ENCODE results near the gene OXCT2.

Gene OXCT2

DNA sequence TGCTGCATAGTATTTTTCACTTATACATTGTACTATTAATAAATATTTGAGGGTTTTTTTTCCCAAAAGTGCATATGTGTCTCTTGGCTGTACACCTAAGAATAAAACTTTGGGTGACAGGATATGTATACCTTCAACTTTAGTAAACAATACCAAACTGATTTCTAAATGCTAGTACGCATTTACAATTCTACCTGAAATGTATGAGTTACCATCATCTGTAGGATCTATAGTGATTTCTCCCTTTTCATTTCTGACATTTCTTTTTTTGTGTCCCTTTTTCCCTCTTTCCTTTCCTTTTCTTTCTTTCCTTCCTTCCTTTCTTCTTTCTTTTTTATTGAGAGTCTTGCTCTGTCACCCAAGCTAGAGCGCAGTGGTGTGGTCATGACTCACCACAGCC, 34.2 kb upstream of the OXCT2 start:
- TF ChIP-seq, protein P1, sequence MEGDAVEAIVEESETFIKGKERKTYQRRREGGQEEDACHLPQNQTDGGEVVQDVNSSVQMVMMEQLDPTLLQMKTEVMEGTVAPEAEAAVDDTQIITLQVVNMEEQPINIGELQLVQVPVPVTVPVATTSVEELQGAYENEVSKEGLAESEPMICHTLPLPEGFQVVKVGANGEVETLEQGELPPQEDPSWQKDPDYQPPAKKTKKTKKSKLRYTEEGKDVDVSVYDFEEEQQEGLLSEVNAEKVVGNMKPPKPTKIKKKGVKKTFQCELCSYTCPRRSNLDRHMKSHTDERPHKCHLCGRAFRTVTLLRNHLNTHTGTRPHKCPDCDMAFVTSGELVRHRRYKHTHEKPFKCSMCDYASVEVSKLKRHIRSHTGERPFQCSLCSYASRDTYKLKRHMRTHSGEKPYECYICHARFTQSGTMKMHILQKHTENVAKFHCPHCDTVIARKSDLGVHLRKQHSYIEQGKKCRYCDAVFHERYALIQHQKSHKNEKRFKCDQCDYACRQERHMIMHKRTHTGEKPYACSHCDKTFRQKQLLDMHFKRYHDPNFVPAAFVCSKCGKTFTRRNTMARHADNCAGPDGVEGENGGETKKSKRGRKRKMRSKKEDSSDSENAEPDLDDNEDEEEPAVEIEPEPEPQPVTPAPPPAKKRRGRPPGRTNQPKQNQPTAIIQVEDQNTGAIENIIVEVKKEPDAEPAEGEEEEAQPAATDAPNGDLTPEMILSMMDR (IDR thresholded peaks at IDR 0.05; ENCODE audit: insufficient read depth, low read depth, low read length, missing control alignments) = no peak
- no peak for DNase-seq (ENCODE audit: low read depth)
- H3K4me3 ChIP-seq (ENCODE audit: low read depth, low read length) = no peak overlapping the region

DNA sequence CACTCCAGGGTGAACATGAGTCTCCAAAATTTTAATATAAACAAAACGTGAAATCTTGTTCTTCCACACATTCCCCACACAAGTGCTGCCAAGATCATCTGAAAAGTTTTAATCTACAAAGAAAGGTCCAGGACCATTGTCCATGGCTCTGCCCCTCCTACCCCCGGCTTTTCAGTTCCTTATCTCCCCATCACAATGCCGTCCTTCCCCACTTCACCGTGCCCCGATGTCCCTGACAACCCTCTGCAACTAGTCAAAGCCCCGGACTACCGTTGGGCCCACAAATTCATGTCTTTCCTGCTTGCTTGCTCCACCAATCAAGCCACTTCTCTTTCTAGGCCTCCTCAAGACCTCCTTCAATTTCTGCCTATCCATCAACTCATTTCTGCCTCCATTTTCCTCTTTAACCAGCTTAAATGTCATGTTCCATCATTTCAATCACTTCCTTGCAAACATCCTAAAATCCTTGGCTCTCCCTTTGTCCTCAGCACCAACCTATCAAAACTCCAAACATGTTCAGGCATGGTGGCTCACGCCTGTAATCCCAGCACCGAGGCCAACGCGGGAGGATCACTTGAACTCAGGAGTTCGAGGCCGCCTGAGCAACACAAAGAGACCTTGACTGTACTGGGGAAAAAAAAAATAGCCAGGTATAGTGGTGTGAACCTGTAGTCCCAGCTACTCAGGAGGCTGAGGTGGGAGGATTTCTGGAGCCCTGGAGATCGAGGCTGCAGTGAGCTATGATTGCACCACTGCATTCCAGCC, 31.5 kb upstream of the OXCT2 start:
- H3K4me3 ChIP-seq (ENCODE audit: low read depth, low read length) = no peak overlapping the region
- TF ChIP-seq, protein P1 (IDR thresholded peaks at IDR 0.05; ENCODE audit: insufficient read depth, low read depth, low read length, missing control alignments) = no peak
- no peak for DNase-seq (ENCODE audit: low read depth)

DNA sequence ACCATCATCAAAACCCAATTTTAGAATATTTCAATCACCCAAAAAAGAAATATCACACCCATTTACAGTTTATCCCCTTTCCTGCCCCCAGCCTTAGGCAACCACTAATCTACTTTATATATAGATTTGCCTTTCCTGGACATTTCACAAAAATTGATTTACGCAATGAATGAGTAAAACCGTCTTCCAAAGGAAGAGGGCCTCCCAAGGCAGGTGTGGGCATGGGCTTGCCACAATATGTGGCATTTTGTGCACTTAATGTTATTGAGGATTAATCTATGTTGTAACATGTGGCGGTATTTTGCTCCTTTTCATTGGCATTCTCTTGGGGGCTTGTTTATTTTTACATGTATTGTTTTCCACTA, 29.3 kb upstream of the OXCT2 start:
- no peak overlapping the region for H3K4me3 ChIP-seq (ENCODE audit: low read depth, low read length)
- TF ChIP-seq, protein P1 (IDR thresholded peaks at IDR 0.05; ENCODE audit: insufficient read depth, low read depth, low read length, missing control alignments) = no peak
- no peak for DNase-seq (ENCODE audit: low read depth)

DNA sequence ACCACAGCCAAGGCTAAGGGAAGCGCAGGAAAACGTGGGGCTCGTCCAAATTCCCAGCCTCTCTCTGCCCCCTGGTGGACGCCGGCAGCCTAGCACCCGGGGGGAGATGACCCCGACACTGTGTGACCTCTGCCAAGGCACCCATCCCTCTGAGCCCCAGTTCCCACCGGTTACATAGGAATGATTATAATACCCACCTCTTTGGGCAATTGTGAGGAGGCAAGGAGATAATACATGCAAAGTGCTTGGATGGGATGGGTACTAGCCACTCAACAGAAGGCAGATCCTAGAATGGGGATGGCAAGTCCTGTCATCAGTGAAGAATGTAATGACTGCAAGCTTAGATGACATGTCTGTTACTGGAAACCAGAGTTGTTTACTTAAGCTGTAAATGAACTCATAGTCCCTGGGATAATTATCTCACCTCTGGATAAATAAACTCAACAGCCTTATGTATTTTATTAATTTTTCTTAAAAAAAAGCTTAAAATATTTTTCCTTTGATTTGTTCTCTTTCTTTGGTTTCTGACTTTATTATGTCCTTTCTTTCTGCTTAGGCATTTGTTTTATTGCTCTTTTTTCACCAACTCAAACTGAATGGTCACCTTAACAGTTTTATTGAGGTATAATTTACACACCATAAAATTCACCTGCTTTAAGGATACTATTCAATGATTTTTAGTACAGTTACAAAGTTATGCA, 28.8 kb upstream of the OXCT2 start:
- H3K4me3 ChIP-seq (ENCODE audit: low read depth, low read length) = peak overlapping the region; percentile 50
- peak; percentile 76 for DNase-seq (ENCODE audit: low read depth)

DNA sequence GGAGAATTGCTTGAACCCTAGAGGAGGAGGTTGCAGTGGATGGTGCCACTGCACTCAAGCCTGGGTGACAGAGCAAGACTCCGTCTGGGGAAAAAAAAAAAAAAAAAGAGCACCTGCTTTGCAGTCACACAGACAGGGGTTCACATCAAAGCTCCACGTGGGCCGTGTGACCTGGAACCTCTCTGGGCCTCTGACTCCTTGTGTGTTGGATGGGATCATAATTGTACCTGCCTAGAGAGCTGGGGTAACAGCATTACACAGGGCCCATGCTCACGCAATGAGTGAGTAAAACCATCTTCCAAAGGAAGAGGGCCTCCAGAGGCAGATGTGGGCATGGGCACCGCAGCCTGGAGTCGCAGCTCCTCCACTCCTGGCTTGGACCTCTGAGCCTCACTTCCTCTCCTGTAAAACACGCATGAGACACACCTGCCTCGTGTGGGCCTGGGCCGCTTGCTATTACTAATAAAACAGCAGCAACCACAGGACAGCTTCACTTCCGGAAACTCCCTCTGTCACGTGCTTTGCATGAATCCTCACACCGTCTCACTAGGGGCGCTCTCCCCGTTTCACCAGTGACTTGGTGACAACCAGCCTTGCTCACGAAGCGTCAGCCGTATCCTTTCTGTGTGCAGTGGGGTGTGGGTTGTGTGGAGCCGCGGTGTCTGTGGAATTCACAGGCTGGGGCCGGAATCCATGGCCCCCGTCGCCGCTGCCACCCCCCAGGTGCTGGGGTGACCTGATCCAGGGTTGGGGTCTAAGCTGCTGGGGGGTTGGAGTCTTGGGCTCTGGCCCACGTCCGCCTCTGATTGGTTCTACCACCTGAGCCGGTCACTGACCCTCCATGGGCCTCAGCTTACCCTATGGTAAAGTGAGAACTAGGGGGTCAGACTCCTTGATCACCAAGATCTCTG, 28.0 kb upstream of the OXCT2 start:
- H3K4me3 ChIP-seq (ENCODE audit: low read depth, low read length) = peak overlapping the region; percentile 50
- TF ChIP-seq, protein P1 (IDR thresholded peaks at IDR 0.05; ENCODE audit: insufficient read depth, low read depth, low read length, missing control alignments) = peak; percentile 66
- DNase-seq (ENCODE audit: low read depth) = peak; percentile 98

More for the DNA sequence above, 28.8 kb upstream of the OXCT2 start:
- TF ChIP-seq, protein P1 (IDR thresholded peaks at IDR 0.05; ENCODE audit: insufficient read depth, low read depth, low read length, missing control alignments) = peak; percentile 94

DNA sequence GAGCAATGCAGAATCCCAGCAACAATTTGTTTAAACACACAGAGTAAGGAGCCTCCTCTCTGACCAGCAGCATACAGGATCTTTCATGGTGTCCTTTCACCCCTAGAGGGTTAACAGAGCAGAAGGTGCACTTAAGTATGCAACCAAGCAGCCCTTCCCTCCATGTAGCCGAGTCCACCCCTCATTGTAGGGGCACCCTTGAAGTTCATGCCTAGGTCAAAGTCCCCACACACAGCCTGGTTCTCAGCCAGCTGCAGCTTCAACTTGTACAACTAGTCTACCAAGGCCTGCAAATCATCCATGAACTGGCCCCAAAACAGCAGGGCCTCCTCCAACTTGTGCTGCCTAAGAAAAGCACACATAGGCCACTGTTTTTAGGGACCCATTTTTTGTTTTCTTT, 24.5 kb upstream of the OXCT2 start:
- no peak for DNase-seq (ENCODE audit: low read depth)
- H3K4me3 ChIP-seq (ENCODE audit: low read depth, low read length) = no peak overlapping the region
- TF ChIP-seq, protein P1 (IDR thresholded peaks at IDR 0.05; ENCODE audit: insufficient read depth, low read depth, low read length, missing control alignments) = no peak
